Fibroblast of pulmonary artery (primary cell): ENCODE measurements around the gene PDZD11.
"Not testable (repeated sequence)": the region's sequence is repeated elsewhere in the genome, so short reads cannot be mapped to it uniquely, and the experiment has no call there.

ENCODE experiments used
- DNase-seq: peaks from one replicate; pipeline ENCODE4 v3.0.0-alpha.2; 2010; ENCODE audit warnings: low read depth
- H3K4me3 ChIP-seq: replicated peaks from 2 replicates; pipeline ENCODE4 v1.5.1; 2011; ENCODE audit warnings: low read depth, mild to moderate bottlenecking, control low read depth, low read length, moderate library complexity
- TF ChIP-seq, protein P1 (sequence below): IDR thresholded peaks from 2 replicates; pipeline ENCODE4 v1.5.1; 2011; ENCODE audit warnings: mild to moderate bottlenecking, control low read depth, low read length, inconsistent platforms; ENCODE audit errors: missing control alignments

The PDZD11 gene

DNA sequence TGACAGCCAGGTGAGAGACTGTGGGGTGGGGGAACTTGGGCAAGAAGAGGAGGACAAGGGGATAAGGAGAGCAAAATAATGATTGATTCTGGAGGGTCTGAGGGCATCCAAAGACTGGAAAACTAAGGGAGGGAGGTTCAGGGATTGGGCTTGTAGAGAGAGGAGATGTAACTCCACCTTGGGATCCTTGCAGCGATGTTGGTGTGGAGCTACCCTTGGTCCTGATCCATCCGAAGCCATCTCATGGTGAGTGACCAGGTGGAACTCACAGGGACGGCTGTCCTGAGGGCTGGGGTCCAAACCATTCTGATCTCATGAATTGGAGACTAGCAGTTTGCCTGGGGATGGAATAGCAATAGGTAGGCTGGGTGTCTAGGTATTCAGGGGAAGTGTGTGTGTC, 9.2 kb downstream of the PDZD11 start:
- TF ChIP-seq, protein P1, sequence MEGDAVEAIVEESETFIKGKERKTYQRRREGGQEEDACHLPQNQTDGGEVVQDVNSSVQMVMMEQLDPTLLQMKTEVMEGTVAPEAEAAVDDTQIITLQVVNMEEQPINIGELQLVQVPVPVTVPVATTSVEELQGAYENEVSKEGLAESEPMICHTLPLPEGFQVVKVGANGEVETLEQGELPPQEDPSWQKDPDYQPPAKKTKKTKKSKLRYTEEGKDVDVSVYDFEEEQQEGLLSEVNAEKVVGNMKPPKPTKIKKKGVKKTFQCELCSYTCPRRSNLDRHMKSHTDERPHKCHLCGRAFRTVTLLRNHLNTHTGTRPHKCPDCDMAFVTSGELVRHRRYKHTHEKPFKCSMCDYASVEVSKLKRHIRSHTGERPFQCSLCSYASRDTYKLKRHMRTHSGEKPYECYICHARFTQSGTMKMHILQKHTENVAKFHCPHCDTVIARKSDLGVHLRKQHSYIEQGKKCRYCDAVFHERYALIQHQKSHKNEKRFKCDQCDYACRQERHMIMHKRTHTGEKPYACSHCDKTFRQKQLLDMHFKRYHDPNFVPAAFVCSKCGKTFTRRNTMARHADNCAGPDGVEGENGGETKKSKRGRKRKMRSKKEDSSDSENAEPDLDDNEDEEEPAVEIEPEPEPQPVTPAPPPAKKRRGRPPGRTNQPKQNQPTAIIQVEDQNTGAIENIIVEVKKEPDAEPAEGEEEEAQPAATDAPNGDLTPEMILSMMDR: no peak
- no peak for DNase-seq
- H3K4me3 ChIP-seq: no peak overlapping the region

DNA sequence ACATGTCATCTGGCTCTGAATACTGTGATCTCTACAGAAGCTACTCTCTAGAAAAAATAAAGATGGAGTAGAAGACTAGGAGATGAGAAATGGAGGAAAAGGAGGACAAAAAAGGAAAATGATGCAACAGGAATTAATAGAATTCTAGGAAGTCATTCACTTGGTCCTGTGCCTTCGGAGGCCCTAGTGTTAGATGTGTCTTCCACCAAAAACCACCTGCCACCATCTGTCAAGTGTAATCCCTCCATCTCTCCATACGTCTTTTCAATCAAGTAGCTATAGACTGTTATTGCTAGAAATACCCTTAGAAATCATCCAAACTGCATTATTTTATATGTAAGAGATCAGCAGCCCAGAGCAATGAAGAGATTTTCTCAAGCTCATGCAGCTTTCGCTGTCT, 10.6 kb downstream of the PDZD11 start:
- no peak for DNase-seq
- TF ChIP-seq, protein P1: no peak
- no peak overlapping the region for H3K4me3 ChIP-seq

DNA sequence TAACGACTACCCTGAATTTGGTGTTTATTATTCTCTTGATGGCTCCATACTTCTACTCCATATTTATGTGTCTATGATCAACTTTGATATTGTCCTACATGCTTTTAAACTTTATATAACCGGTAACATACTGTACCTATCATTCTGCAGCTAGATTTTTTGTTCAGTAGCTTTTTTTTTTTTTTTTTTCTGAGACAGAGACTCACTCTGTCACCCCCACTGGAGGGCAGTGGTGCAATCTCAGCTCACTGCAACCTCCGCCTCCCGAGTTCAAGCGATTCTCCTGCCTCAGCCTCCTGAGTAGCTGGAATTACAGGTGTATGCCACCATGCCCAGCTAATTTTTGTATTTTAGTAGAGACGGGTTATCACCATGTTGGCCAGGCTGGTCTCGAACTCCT, 15.7 kb downstream of the PDZD11 start:
- not testable (repeated sequence) for DNase-seq, H3K4me3 ChIP-seq

GRCh38 chrX:70268034-70268433, 21.7 kb downstream of the PDZD11 start, which contains the start of gene ARR3:
ARR3 (plus strand) TSS chrX:70268334; CDS start chrX:70269386, 1,052 bp downstream.
- TF ChIP-seq, protein P1: no peak
- no peak for DNase-seq
- no peak within 1 kb of the TSS for H3K4me3 ChIP-seq

- no peak overlapping the region for H3K4me3 ChIP-seq
- DNase-seq: peak; percentile 19
- TF ChIP-seq, protein P1: no peak
These were observed 24.9 kb downstream of the PDZD11 start for GRCh38 chrX:70264784-70265183.

GRCh38 chrX:70262952-70263567, 26.7 kb downstream of the PDZD11 start:
- TF ChIP-seq, protein P1: peak; percentile 64
- no peak overlapping the region for H3K4me3 ChIP-seq
- DNase-seq: peak; percentile 46

DNA sequence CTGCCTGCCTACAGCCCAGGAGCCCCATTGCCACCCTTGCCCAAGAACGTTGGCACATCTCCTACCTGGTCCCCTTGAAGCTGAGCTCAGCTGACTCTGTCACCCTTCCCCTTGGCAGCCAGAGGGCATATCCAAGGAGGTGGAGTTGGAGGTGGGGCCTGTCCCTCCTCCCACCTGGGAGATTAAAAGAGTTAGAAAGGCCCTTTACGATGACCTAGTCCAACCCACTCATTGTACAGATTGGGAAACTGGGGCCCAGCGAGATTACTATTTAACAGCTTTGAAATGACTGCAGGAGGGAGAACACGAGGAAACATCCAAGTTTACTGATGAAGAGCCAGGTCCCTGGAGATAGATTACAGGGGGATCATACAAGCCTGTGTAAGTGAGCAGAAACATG, 29.6 kb downstream of the PDZD11 start, which contains the start of gene P2RY4:
Gene P2RY4 (minus strand): TSS at position 101 of the 400 bp plus-strand sequence. CDS start 580 bp downstream, outside the sequence.
- TF ChIP-seq, protein P1: no peak
- no peak for DNase-seq
- no peak within 1 kb of the TSS for H3K4me3 ChIP-seq
